ENCODE results near the gene CXADR.

Gene CXADR

GRCh38 chr21:17539743-17540341, 27.0 kb downstream of the CXADR start:
- DNase-seq (ENCODE audit: low read depth, low spot score) = no peak

DNA sequence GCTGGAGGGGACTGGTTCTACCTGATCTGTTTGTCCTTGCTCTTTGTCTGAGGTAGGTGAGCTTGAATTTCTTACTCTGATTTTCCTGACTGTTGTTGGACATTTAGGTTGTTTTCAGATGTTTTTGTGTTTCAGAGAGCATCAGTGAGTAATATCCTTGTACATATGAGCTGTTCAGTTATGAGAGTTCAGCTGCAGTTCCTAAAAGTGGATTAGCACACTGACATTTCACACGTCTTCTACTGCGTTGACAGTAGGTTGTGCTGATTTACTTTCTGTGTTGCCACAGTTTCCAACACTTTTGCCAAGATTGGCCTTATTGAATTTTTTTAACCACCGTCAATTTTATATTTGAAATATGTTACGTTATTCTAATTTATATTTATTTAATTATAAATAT, 27.7 kb downstream of the CXADR start:
- no peak for DNase-seq (ENCODE audit: low read depth, low spot score)

DNA sequence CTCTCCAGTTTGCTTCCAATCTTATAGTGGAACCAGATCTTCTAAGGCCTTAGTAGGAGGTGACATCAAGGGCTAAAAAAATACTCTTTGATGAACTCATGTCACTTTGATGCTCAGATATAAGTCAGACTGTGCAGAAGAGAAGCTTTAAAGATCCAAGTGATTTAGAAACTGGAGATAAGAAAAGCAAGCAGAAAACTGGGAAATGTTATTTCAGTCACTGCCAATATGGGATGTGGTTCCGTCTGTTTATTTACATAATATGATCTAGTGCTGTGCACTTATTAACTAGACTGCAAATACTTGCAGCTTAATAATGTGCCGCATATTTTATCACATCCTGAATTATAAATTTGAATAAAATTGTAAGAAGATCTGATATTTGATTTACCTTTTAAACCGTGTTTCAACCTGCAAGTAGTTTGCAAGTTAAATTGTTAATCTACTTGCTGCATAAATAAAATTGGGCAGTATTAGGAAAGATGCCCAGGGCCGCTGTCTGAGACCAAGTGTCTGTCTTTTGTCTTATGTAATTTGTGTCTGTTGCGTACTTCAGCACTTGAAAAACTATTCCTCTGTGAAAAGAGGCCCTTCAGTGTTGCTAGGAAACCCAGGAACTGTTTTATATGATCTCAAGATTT, 29.6 kb downstream of the CXADR start:
- no peak for DNase-seq (ENCODE audit: low read depth, low spot score)

DNA sequence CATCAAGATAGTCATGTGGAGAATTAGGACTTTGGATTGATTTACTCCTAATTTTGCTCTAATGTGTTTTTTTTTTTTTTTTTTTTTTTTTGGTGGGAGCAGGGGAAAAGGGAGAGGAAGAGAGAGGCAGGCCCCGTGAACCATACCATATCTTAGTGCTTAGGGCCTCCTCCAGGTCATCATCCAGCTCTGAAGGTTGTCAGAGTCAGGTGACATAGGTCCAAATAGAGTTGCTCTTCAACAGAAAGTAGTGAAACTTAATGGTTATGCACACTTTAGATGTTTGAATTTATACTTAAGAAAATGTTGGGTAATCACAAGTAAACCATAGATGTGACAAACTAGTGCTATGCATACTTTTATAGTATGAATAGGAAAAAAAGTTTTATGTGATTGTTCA, 32.2 kb downstream of the CXADR start:
- DNase-seq (ENCODE audit: low read depth, low spot score) = no peak

DNA sequence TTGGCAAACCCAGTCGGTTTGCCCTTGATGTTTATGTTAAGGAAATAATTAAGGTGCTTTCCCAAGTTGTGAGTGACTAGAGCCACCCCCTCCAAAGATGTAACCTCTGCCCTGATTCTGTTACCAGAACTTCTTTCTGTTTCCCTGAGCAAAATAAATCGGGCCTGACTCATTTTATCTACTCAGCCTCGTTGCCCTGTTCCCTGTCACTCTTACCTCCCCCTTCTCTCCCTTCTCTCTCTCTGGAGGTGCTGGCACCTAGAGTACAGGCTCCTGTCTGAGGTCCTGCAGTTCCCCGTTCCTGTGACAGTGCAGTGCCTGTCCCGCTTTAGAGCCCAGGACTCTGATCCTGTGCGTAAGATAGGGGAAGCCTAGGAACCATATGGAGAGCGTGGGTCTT, 35.4 kb downstream of the CXADR start:
- no peak for DNase-seq (ENCODE audit: low read depth, low spot score)

GRCh38 chr21:17550671-17551308, 37.9 kb downstream of the CXADR start:
- no peak for DNase-seq (ENCODE audit: low read depth, low spot score)

DNA sequence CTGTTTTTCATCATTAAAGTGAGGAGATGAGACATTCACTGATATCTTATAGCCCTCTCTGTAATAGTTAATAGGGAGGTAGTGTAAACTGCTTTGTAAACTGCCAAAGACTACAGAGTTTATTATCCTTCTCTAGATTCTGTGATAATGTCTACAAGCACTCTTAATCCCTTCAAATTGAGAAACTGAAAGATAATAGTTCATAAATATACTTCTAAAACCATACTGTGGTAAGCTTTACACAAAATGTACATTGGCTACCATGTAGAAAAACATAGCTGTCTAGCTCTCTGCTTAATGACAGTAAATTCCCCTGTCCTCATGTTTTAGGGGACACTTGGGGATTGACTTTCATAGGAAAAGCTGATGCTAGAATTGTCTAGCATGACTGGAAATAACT, 39.6 kb downstream of the CXADR start:
- no peak for DNase-seq (ENCODE audit: low read depth, low spot score)

- DNase-seq (ENCODE audit: low read depth, low spot score) = no peak
Observed at GRCh38 chr21:17554120-17554519, 41.3 kb downstream of the CXADR start.

- DNase-seq (ENCODE audit: low read depth, low spot score) = no peak
Observed at GRCh38 chr21:17554679-17555465, 42.0 kb downstream of the CXADR start.

- DNase-seq (ENCODE audit: low read depth, low spot score) = no peak
Observed at GRCh38 chr21:17560377-17561025, 47.7 kb downstream of the CXADR start.

- DNase-seq (ENCODE audit: low read depth, low spot score) = no peak
Observed at GRCh38 chr21:17570786-17571185, 57.9 kb downstream of the CXADR start.

GRCh38 chr21:17572431-17572830, 59.6 kb downstream of the CXADR start:
- no peak for DNase-seq (ENCODE audit: low read depth, low spot score)

- DNase-seq (ENCODE audit: low read depth, low spot score) = no peak
Observed at GRCh38 chr21:17575076-17575475, 62.2 kb downstream of the CXADR start.

- no peak for DNase-seq (ENCODE audit: low read depth, low spot score)
Observed at GRCh38 chr21:17576080-17576835, 63.4 kb downstream of the CXADR start.

GRCh38 chr21:17577701-17578100, 64.9 kb downstream of the CXADR start:
- no peak for DNase-seq (ENCODE audit: low read depth, low spot score)

DNA sequence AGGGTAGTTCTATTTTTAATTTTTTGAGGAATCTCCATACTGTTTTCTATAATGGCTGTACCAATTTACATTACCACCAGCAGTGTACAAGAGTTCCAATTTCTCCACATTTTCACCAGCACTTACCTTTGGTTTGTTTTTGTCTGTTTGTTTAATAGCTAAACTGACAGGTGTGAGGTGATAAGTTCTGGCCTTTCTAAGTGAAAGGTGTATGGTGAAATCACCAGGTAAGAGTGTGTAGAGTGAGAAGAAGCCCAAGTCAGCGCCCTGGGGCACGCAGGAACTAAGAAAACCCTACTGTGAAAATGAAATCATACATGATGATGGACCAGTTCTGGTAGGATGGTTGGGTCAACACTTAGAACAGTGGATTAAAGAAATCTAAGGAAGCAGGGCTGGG, 65.3 kb downstream of the CXADR start:
- DNase-seq (ENCODE audit: low read depth, low spot score) = no peak

DNA sequence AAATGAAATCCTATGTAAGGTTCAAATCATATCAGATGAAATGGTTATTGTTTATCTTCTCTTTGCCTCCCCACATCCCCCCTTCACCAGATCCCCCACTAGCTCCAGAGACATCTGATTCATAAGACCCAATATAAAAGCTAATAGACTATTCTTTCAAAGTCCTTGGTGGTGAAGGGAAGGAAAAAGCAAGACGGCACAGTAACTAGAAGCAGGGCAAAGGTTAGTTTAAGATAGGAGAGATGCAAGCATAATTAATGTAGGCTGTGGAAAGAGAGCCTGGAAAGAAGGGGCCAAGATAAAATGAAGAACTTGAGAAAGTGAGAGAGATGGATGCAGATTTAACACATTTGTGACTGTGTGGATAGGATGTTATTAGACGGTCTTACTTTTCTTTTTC, 66.0 kb downstream of the CXADR start:
- DNase-seq (ENCODE audit: low read depth, low spot score) = no peak

GRCh38 chr21:17580319-17580718, 67.5 kb downstream of the CXADR start:
- DNase-seq (ENCODE audit: low read depth, low spot score) = no peak

DNA sequence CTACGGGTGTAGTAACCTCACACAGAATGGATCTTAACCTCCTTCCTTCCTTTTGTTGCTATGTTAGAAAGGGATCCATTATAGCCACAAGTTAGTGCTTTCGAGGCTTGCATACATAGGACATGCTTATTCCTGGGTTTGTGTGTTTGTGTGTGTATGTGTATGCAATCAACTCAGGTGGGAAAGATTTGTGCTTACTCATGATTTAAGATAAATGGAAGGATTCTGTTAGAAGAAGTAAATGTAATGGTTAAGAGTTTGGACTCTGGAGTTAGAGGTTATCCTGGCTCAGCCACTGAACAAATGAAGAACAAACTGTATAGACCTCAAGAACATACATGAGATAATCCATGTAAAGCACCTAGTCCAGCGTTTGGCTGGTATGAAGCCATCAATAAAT, 71.1 kb downstream of the CXADR start:
- DNase-seq (ENCODE audit: low read depth, low spot score) = no peak

DNA sequence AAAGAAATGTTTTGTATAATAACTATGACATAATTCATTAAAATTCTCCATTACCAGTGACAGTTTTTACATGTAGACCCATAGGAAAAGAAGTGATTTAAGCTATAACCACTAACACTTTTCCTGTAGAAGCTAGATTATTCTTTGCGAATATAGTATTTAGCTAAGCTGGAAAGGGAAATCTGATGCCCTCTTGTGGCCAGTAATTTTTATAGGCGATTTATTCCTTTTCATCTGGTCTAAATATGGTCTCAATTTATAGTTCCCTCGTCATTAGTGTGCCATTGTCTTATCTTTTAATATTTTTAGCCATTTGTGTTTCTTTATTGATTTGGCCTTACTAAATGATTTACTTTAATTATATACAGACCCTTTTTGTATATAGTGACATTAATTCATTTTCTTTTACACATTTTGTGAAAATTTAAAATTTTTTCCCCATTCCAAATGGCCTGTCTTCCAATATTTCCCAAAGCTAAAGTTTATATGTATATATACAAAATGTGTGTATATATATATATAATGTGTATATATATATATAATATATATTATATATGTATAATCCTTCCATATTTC, 73.1 kb downstream of the CXADR start:
- no peak for DNase-seq (ENCODE audit: low read depth, low spot score)

GRCh38 chr21:17590430-17590829, 77.6 kb downstream of the CXADR start:
- no peak for DNase-seq (ENCODE audit: low read depth, low spot score)
